GM19240 (cell line): ENCODE results near the gene HOMER2.

Source experiments
- DNase-seq: peaks from one replicate; pipeline ENCODE4 v3.0.0; 2011; ENCODE audit warnings: low spot score; ENCODE audit not compliant: insufficient read length

The HOMER2 gene

GRCh38 chr15:82864967-82865366, 87.6 kb downstream of the HOMER2 start:
- no peak for DNase-seq

GRCh38 chr15:82862886-82863285, 89.6 kb downstream of the HOMER2 start:
- DNase-seq, result no peak

- DNase-seq, result no peak
These were observed 93.6 kb downstream of the HOMER2 start for GRCh38 chr15:82858932-82859331.

- DNase-seq, result no peak
These were observed 95.9 kb downstream of the HOMER2 start for GRCh38 chr15:82856397-82857170.

- DNase-seq, result no peak
These were observed 97.0 kb downstream of the HOMER2 start for GRCh38 chr15:82855286-82856100.

GRCh38 chr15:82854554-82854953, 98.0 kb downstream of the HOMER2 start:
- no peak for DNase-seq

GRCh38 chr15:82852941-82853561, 99.5 kb downstream of the HOMER2 start:
- DNase-seq, result no peak

GRCh38 chr15:82851981-82852511, 100.5 kb downstream of the HOMER2 start:
- DNase-seq, result no peak

- no peak for DNase-seq
These were observed 101.1 kb downstream of the HOMER2 start for GRCh38 chr15:82851306-82851850.

- no peak for DNase-seq
These were observed 101.8 kb downstream of the HOMER2 start for GRCh38 chr15:82850731-82851130.

GRCh38 chr15:82849556-82850512, 102.7 kb downstream of the HOMER2 start:
- no peak for DNase-seq

- no peak for DNase-seq
These were observed 104.1 kb downstream of the HOMER2 start for GRCh38 chr15:82848241-82848993.

GRCh38 chr15:82847703-82848102, 104.8 kb downstream of the HOMER2 start:
- DNase-seq, result no peak

GRCh38 chr15:82846621-82847020, 105.9 kb downstream of the HOMER2 start:
- DNase-seq, result no peak

- DNase-seq, result no peak
These were observed 106.8 kb downstream of the HOMER2 start for GRCh38 chr15:82845686-82846085.

- DNase-seq, result no peak
These were observed 109.0 kb downstream of the HOMER2 start for GRCh38 chr15:82843566-82843965.

GRCh38 chr15:82840166-82840565, 112.4 kb downstream of the HOMER2 start:
- no peak for DNase-seq

GRCh38 chr15:82839136-82839535, 113.4 kb downstream of the HOMER2 start:
- no peak for DNase-seq

GRCh38 chr15:82838096-82838735, 114.3 kb downstream of the HOMER2 start:
- no peak for DNase-seq
